Stimulated activated CD8-positive, alpha-beta memory T cell treated with anti-CD3 and anti-CD28 coated beads, Interleukin-7, amount 100 ng/mL, for 1 hour (primary cell): ENCODE measurements around the gene MGLL.

Experiments used
- DNase-seq, 2 donors: peaks; one replicate each; pipeline ENCODE4 v3.0.0-alpha.2; 2020; ENCODE audit warnings: low read depth in 2 of 2

MGLL gene

DNA sequence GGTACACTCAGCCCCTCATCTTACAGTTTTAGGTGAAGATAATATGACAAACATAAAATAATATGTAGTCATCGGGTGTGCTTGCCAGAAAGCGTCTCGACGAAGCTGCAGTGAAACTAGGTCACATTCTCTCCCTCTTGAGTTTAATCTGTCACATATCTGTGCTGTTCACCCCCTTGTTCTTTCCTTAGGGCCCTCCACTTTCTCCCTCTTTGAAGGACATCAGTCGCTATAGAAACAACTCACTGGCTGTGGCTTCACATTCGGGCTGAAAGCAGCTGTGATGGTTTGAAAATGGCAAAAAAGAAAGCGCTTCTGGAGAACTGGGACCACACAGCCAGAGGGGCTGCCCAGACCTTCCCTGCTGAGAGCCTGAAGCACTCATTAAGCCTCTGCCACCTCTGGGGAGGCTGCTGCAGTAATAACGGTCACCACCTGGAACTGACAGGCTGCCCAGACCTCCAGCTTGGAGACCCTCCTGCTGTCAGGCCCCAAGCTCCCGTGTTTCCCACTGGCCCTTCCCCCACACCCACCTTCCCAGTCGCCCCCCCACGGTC, 99.2 kb downstream of the MGLL start:
- DNase-seq = no peak

- DNase-seq = no peak
Observed at GRCh38 chr3:127722091-127722784, 100.1 kb downstream of the MGLL start.

GRCh38 chr3:127720985-127721935, 101.1 kb downstream of the MGLL start:
- DNase-seq = no peak

DNA sequence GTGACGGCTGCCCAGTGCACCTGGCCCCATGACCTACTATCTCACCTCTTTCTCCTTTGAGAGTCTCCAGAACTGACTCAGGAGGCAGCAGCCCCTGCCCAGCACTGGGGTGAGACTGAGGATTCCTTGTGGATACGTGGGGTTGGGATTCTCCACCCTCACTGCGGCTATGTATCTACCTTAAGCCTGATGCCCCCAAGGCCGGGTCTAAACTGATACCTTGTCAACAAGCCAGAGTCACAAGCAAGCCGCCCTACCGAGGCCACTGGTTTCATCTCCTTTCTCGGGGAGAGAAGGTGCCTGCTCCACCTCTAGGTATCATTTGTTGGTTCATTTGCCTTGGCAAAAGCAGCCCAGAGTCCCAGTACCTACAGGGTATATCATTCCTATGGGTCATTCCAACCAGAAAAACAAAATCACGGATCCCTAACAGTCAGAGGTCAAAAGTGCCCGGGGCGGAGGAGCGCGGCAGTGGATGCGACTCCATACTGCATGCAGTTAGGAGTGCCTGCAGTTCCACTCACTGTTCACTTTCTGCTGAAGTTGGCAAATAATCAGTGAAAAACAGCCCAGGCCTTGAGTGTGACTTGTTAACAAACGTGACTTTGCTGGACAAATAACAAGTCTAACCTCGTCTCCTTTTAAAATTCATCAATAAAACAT, 102.0 kb downstream of the MGLL start:
- DNase-seq = no peak

DNA sequence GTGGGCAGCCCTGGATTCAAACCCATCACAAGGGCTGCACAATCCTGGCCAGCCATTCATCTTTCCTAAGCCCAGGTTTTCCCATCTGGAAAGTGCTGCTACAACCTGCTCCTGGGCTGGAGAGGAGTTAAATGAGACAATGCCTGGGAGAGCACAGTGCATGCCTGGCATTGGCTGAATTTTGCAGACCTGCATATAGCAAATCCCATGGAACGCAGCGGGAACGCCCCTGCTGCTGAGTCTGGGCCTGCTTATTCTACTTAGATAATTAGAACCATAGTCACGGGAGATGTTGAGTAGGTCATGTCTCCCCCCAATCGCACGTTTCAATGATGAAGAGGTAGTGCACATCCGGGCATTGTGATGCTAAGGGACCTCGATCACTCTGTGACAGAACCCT, 102.9 kb downstream of the MGLL start:
- no peak for DNase-seq

- DNase-seq = no peak
Observed at GRCh38 chr3:127718916-127719290, 103.4 kb downstream of the MGLL start.

DNA sequence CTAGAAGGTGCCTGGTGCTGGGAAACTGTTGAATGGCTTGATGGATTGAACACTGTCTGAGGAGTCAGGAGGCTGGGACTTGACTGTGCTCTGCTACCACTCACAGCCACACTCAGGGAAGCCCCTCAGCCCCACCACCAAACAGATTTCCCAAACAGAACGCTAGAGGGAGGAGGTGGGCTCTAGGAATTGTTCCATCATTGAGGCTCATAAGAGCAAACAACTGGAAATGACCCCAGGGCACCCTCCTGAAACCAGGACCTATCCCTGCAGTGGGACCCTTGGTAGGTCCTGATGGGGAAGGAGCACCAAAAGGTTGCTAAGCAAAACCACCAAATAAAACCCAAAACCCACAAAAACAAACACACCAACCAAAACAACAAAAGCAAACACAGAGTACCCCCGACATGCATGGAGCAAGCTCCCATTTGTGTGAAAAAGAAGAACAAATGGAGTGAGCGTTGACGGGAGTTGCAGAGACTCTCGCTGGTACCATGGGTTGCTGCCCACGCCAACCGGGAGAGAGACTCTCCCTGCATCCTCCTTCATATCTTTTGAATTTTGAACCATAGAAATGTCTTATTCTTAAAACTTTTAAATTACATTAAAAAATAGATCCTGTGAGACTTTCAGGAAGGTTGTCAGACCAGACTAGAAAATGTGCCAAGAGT, 103.9 kb downstream of the MGLL start:
- DNase-seq = no peak

DNA sequence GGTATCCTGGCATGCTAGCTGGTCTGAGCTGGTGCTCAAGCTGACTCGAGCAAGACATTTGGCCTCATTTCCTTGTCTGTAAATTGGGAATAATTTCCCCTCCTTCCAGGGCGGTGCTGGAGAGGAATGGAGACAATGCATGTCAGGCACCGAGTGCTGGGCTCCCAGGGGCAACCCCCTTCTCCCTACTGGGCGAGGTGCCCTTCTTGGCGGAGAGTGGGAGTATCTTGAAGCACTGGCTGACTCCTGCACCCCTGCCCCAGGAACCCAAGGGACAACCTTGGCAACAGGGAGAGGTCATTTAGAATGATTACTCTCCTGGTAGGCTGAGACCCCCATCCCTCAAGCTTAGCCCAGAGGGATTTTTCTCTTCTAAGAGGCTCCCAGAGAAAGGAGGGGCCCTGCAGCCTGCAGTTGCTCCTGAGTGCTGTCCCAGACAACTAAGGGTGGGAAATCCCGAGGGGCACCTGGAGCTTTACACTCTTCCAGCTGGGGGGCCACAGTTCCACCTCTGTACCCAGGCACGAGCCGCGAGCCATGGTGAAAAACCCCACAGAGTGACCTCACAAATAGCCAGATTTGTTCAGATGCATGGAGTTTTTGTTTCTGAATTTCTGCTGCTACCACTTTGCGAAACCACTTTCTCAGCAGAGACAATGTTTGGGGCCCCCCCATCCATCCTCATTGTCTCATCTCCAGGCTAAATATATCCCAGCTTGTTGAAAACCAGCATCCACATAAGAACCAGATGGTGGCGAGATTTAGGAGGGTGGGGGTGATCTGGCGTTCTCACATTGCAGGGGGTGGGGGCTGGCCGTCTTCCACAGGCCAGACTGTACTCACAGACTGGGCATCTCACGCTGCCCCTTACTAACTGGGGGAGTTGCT, 104.7 kb downstream of the MGLL start:
- DNase-seq = no peak

DNA sequence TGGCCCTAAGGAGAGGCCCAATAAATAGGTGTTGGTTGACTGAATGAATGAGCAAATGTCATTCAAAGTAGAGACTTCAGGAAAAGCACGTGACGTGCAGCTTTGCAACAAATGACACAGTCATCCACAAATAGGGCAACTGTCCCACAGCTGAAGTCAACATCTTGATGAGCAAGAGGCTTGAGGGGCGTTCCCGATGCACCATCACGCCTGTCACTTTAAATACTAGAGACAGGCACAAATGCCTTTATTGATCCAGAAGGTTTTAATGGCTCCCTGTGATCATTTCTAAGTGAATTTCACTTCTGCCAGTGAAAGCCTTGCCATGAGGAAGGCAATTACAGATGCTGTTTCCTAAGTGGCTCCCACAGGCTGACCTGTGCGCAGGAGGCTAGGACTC, 105.9 kb downstream of the MGLL start:
- DNase-seq = no peak

- DNase-seq = no peak
Observed at GRCh38 chr3:127715532-127715931, 106.8 kb downstream of the MGLL start.

DNA sequence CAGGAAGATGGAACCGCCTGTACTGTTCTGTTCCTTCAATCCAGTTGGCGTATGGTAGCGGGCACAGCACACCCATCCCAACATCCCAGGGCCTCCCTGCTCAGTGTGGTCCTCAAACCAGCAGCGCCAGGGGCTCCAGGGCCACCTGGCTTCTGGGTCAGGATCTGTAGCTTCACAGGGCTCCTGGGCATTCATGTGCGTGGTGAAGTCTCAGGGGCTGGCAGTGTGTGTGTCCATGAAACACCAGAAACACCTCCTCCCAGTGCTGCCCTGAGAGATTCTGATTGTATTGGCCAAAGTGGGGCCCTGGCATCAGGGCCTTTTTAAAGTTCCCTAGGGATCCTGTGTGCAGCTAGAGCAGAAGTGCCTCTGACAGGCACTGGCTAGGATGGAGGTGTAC, 107.4 kb downstream of the MGLL start:
- DNase-seq = no peak

- DNase-seq = no peak
Observed at GRCh38 chr3:127714125-127714571, 108.2 kb downstream of the MGLL start.

DNA sequence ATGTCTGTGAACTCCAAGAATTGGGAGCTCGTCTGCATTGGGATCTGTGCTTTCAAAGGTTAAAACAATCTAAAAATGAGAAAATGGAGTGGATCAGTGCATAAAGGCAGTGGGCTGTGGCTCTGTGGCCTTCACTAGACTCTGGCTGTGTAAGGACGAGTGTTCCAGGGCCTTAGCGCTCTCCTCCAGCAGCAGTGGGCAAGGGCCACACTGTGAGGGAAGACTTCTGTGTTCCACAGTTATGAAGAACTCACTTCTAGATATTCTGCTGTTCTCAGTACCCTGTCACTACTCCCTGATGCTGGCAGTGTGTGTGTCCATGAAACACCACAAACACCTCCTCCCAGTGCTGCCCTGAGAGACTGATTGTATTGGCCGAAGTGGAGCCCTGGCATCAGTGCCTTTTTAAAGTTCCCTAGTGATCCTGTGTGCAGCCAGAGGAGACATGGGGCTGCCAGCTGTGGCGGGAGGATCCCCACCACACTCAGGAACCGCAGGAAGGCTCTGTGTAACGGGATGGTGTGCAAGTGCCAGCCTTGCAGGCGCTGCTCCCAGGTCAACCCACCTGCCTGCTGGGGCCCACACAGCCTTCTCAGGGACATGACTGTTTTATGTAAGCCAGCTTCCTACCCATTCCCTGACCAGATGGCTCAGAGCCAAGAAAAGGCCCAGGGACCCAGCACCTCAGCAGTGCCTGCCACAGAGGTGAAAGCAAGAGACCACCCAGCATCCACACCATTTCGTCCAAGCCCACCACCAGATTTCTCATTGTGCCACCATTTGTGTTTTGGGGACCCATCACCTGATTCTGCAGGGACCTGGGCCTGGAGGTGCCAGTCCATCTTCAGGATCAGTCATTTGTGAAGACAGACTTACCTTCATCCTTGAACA, 109.2 kb downstream of the MGLL start:
- DNase-seq = no peak

DNA sequence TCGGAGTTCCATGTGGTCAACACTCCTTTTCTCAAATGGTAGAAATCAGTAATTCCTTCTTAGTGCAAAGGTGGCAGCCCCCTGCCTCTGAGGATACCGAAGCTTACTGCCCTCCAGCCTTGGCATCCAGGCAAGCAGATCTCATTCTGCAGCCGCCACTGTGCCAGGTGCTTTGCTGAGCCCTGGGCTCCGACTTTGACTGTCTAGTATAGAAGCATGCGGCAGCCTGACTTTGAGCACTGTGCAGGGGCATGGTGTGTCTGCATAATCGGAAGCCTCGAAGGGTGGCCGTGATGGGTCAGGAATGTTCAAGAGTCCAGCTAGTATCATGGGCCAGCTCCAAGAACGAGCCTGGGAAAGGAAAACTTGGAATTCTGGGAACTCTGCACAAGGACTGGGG, 109.9 kb downstream of the MGLL start:
- DNase-seq = no peak

GRCh38 chr3:127711896-127712295, 110.4 kb downstream of the MGLL start:
- no peak for DNase-seq

DNA sequence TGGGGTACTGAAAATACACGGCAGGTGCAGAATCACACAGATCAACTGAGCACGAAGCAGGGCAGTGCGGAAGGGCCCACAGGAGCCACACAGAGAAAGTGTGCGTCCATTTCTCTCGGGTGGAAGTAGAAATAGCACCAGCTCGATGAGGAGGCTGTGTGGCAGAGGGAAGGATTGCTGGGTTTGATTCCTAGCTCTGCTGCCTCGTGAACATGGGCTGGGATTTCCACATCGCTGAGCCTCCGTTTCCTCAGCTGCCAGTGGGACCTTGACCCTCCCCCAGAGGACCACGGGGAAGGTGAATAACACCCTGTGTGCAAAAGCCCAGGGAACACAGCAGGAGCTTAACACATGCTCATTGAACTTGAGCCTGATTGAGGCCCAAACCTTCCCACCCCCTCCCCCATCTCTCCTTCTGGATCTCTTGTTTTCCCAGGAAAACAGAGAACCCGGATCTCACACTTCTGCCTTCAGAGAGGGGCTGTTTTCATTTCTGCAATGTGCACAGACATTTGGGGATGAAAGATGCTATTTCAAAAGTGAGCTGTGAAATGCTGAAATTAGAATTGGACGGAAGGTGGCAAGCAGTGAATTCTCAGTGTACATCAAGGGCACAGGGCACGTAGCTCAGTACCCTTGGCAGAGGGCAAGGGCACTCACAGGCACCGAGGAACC, 111.2 kb downstream of the MGLL start:
- DNase-seq = no peak

DNA sequence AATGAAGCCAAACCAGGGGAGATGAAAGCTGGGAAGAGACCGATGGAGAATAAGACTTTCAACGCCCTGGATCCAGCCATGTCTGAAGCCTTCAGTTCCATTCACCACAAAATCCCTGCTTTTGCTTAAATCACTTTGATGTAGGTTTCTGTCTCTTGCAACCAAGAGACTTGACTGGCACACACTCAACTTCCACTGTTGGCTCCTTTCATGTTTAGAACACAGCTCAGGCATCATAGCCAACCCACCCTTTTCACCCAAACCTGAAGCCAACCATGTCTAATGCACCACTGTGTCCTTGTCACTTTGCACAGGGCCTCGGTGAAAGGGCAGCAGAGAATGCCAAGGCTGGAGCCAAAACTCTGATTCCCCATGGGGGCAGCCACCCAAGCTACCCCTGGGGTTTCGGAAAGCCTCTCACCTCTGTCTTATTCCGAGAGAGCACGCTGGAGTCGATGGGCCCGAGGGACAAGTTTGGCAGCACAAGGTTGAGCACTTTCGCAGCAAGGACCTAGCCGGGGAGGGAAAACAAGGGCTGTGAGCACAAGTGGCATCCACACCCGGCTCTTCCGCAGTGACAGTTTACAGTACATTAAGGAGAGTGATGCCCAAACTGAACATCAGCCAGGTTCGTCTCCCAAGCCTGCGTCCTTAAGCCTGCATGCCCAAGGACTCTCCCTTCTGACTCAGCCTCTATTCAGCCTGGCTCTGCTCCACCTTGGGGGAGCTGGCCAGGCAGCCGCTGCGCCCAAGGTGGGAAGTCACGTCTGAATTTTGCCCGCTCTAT, 112.0 kb downstream of the MGLL start:
- DNase-seq = no peak
